ENCODE results near the gene GALNT18. TPM values are rescaled to one million over a fixed set of nuclear protein-coding genes. Genes with fewer than 3 reads are reported as not detected.

The GALNT18 gene
- total and polyA plus RNA-seq, 4 donors: 2.1 to 11.0 (median 3.8) TPM

DNA sequence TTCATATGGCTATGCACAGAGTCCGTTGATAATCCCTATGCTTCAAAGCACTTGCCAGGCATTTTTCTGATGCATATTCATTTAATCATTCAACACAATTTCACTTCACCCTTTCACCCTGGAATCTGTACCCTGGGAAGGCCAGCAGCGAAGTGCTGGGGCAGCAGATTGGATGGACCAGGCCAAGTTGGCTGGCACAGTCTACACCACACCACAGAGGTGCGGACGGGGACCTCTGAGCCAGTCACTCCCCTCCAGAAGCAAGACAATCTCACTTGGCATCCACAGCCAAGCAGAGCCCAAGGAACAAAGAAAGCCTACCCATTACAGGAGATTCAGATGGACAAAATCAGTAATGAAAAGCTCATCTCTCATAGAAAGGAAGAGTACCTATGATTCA is 130.2 kb downstream of the GALNT18 start:
- no peak overlapping the region for H3K4me3 ChIP-seq (ENCODE audit: low read depth in 1 of 3, low read length in 3 of 3)
- no peaks in the 10 kb centered on the region for H3K4me1 ChIP-seq (ENCODE audit: control insufficient read depth in 4 of 4, insufficient read depth in 4 of 4, low read length in 3 of 4)
- no peak overlapping the region for H3K9ac ChIP-seq (ENCODE audit: low read depth in 1 of 2, low read length in 2 of 2)
- no peak for DNase-seq (ENCODE audit: low spot score)
- H3K27ac ChIP-seq (ENCODE audit: low read depth in 1 of 2, low read length in 2 of 2): no peak overlapping the region
- no peaks in the 10 kb centered on the region for H3K27me3 ChIP-seq (ENCODE audit: control insufficient read depth in 4 of 4, insufficient read depth in 4 of 4, low read length in 3 of 4)
- TF ChIP-seq RAD21 (IDR thresholded peaks at IDR 0.05) (no peak), HNF4A (conservative IDR thresholded peaks at IDR 0.05) (no peak), MAX (IDR thresholded peaks at IDR 0.05) (no peak), ATF3 (IDR thresholded peaks at IDR 0.05) (no peak), GABPA (IDR thresholded peaks at IDR 0.05 in 1 of 2, conservative IDR thresholded peaks at IDR 0.05 in 1 of 2) (no peak), NR2F2 (IDR thresholded peaks at IDR 0.05) (no peak), YY1 (IDR thresholded peaks at IDR 0.05) (no peak), SP1 (IDR thresholded peaks at IDR 0.05) (no peak), REST (IDR thresholded peaks at IDR 0.05) (no peak), RXRA (IDR thresholded peaks at IDR 0.05) (no peak), FOXA2 (IDR thresholded peaks at IDR 0.05) (no peak), HNF4G (IDR thresholded peaks at IDR 0.05) (no peak), JUND (IDR thresholded peaks at IDR 0.05) (no peak)
- TF ChIP-seq, protein P1, sequence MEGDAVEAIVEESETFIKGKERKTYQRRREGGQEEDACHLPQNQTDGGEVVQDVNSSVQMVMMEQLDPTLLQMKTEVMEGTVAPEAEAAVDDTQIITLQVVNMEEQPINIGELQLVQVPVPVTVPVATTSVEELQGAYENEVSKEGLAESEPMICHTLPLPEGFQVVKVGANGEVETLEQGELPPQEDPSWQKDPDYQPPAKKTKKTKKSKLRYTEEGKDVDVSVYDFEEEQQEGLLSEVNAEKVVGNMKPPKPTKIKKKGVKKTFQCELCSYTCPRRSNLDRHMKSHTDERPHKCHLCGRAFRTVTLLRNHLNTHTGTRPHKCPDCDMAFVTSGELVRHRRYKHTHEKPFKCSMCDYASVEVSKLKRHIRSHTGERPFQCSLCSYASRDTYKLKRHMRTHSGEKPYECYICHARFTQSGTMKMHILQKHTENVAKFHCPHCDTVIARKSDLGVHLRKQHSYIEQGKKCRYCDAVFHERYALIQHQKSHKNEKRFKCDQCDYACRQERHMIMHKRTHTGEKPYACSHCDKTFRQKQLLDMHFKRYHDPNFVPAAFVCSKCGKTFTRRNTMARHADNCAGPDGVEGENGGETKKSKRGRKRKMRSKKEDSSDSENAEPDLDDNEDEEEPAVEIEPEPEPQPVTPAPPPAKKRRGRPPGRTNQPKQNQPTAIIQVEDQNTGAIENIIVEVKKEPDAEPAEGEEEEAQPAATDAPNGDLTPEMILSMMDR (IDR thresholded peaks at IDR 0.05; ENCODE audit: low read depth, low read length, missing input control): no peak
- no peaks in the 10 kb centered on the region for H3K36me3 ChIP-seq (ENCODE audit: control insufficient read depth in 4 of 4, insufficient read depth in 3 of 4, low read depth in 1 of 4, low read length in 3 of 4)
- no peaks in the 10 kb centered on the region for H3K9me3 ChIP-seq (ENCODE audit: control insufficient read depth in 4 of 4, low read length in 3 of 4)
- 92% methylated on average over 4 of the region's 4 CpGs for WGBS

DNA sequence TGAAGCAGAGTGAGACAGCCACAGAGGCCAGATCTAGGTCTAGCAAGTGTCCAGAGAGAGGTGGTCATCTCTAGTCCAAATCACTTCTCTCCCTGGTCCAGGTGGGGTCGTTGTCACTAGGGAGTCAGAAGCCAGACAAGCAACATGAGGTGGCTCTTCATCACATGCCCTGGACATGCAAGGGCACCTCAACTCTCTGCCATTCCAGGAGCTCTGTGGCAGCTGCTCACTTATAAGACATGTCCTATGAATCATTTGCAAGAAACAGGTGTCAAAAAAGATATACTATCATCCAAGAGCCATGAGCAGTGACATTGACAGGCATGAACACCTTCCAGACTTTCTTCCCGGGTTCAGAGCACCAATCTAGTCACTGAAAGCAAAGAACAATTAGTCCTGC is 130.8 kb downstream of the GALNT18 start:
- no peak overlapping the region for H3K4me3 ChIP-seq (ENCODE audit: low read depth in 1 of 3, low read length in 3 of 3)
- H3K4me1 ChIP-seq (ENCODE audit: control insufficient read depth in 4 of 4, insufficient read depth in 4 of 4, low read length in 3 of 4): no peaks in the 10 kb centered on the region
- H3K27ac ChIP-seq (ENCODE audit: low read depth in 1 of 2, low read length in 2 of 2): no peak overlapping the region
- DNase-seq (ENCODE audit: low spot score): no peak
- H3K9me3 ChIP-seq (ENCODE audit: control insufficient read depth in 4 of 4, low read length in 3 of 4): no peaks in the 10 kb centered on the region
- no peak for TF ChIP-seq NR2F2 (IDR thresholded peaks at IDR 0.05)
- TF ChIP-seq, protein P1 (IDR thresholded peaks at IDR 0.05; ENCODE audit: low read depth, low read length, missing input control): no peak
- no peak for TF ChIP-seq ATF3 (IDR thresholded peaks at IDR 0.05)
- no peak for TF ChIP-seq FOXA1 (IDR thresholded peaks at IDR 0.05)
- no peak for TF ChIP-seq JUND (IDR thresholded peaks at IDR 0.05)
- no peak for TF ChIP-seq TAF1 (conservative IDR thresholded peaks at IDR 0.05)
- TF ChIP-seq HNF4A (conservative IDR thresholded peaks at IDR 0.05): no peak
- no peak for TF ChIP-seq SP1 (IDR thresholded peaks at IDR 0.05)
- no peak for TF ChIP-seq YY1 (IDR thresholded peaks at IDR 0.05)
- no peak for TF ChIP-seq HNF4G (IDR thresholded peaks at IDR 0.05)
- TF ChIP-seq RXRA (IDR thresholded peaks at IDR 0.05): no peak
- TF ChIP-seq GABPA (IDR thresholded peaks at IDR 0.05 in 1 of 2, conservative IDR thresholded peaks at IDR 0.05 in 1 of 2): no peak
- no peak for TF ChIP-seq RAD21 (IDR thresholded peaks at IDR 0.05)
- TF ChIP-seq, protein P2, sequence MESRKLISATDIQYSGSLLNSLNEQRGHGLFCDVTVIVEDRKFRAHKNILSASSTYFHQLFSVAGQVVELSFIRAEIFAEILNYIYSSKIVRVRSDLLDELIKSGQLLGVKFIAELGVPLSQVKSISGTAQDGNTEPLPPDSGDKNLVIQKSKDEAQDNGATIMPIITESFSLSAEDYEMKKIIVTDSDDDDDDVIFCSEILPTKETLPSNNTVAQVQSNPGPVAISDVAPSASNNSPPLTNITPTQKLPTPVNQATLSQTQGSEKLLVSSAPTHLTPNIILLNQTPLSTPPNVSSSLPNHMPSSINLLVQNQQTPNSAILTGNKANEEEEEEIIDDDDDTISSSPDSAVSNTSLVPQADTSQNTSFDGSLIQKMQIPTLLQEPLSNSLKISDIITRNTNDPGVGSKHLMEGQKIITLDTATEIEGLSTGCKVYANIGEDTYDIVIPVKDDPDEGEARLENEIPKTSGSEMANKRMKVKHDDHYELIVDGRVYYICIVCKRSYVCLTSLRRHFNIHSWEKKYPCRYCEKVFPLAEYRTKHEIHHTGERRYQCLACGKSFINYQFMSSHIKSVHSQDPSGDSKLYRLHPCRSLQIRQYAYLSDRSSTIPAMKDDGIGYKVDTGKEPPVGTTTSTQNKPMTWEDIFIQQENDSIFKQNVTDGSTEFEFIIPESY (IDR thresholded peaks at IDR 0.05): no peak
- TF ChIP-seq FOXA2 (IDR thresholded peaks at IDR 0.05): no peak
- no peaks in the 10 kb centered on the region for H3K36me3 ChIP-seq (ENCODE audit: control insufficient read depth in 4 of 4, insufficient read depth in 3 of 4, low read depth in 1 of 4, low read length in 3 of 4)
- no peak overlapping the region for H3K9ac ChIP-seq (ENCODE audit: low read depth in 1 of 2, low read length in 2 of 2)
- 82% methylated on average over 2 of the region's 2 CpGs for WGBS
- no peaks in the 10 kb centered on the region for H3K27me3 ChIP-seq (ENCODE audit: control insufficient read depth in 4 of 4, insufficient read depth in 4 of 4, low read length in 3 of 4)

Data from liver (tissue), 9 donors.